Osteocyte (in vitro differentiated cells): Measurements from ENCODE around the gene DLK2. TPM values are rescaled to one million over a fixed set of nuclear protein-coding genes. Genes with fewer than 3 reads are reported as not detected.

ENCODE experiments used
- DNase-seq: peaks from one replicate; pipeline ENCODE4 v3.0.0; 2021; ENCODE audit warnings: mixed read lengths; ENCODE audit not compliant: unreplicated experiment; ENCODE audit errors: extremely low spot score
- H3K27ac Mint-ChIP-seq: one replicate; pipeline ENCODE4 v1.8.0; 2021; ENCODE audit warnings: mild to moderate bottlenecking, mixed read lengths; ENCODE audit not compliant: unreplicated experiment
- H3K27me3 Mint-ChIP-seq: one replicate; pipeline ENCODE4 v1.8.0; 2021; ENCODE audit warnings: mixed read lengths; ENCODE audit not compliant: unreplicated experiment
- H3K36me3 Mint-ChIP-seq: one replicate; pipeline ENCODE4 v1.8.0; 2021; ENCODE audit warnings: mixed read lengths; ENCODE audit not compliant: unreplicated experiment
- H3K4me1 Mint-ChIP-seq: one replicate; pipeline ENCODE4 v1.8.0; 2021; ENCODE audit warnings: mixed read lengths; ENCODE audit not compliant: unreplicated experiment
- H3K4me3 Mint-ChIP-seq: one replicate; pipeline ENCODE4 v1.8.0; 2021; ENCODE audit warnings: mild to moderate bottlenecking, moderate library complexity, mixed read lengths; ENCODE audit not compliant: unreplicated experiment
- H3K9me3 Mint-ChIP-seq: one replicate; pipeline ENCODE4 v1.8.0; 2021; ENCODE audit warnings: mixed read lengths; ENCODE audit not compliant: unreplicated experiment
- CTCF ChIP-seq: fragments of 200-600 bp; sonication (generic); IDR thresholded peaks from 2 replicates; pipeline ENCODE4 v1.5.0; 2021; ENCODE audit warnings: antibody characterized with exemption, mild to moderate bottlenecking, moderate library complexity
- total RNA-seq: library from RNA; stranded (reverse); gene quantifications from 2 replicates; pipeline ENCODE4 v1.2.1, GENCODE V29; 2021

The DLK2 gene
- total RNA-seq, 1 donor from 2014 or later: 0.43 TPM

- Mint-ChIP-seq H3K27ac (no peak overlapping the region), H3K4me3 (no peak overlapping the region), H3K27me3 (no peaks in the 10 kb centered on the region), H3K4me1 (peaks cover 63% of the 10 kb centered on the region), H3K36me3 (peaks cover 9% of the 10 kb centered on the region), H3K9me3 (no peaks in the 10 kb centered on the region)
- TF ChIP-seq CTCF: no peak
- no peak for DNase-seq
Measured at GRCh38 chr6:43494321-43494720, 39.0 kb upstream of the DLK2 start.

GRCh38 chr6:43493833-43494232 is 38.5 kb upstream of the DLK2 start:
- no peak for DNase-seq
- H3K27me3 Mint-ChIP-seq: no peaks in the 10 kb centered on the region
- peaks cover 67% of the 10 kb centered on the region for H3K4me1 Mint-ChIP-seq
- H3K4me3 Mint-ChIP-seq: no peak overlapping the region
- H3K9me3 Mint-ChIP-seq: no peaks in the 10 kb centered on the region
- no peak for TF ChIP-seq CTCF
- no peak overlapping the region for H3K27ac Mint-ChIP-seq
- H3K36me3 Mint-ChIP-seq: peaks cover 5% of the 10 kb centered on the region

- H3K36me3 Mint-ChIP-seq: peaks cover 1% of the 10 kb centered on the region
- no peaks in the 10 kb centered on the region for H3K9me3 Mint-ChIP-seq
- no peaks in the 10 kb centered on the region for H3K27me3 Mint-ChIP-seq
- no peak for DNase-seq
- H3K27ac Mint-ChIP-seq: no peak overlapping the region
- TF ChIP-seq CTCF: no peak
- no peak overlapping the region for H3K4me3 Mint-ChIP-seq
- peaks cover 74% of the 10 kb centered on the region for H3K4me1 Mint-ChIP-seq
Measured at GRCh38 chr6:43493230-43493629, 37.9 kb upstream of the DLK2 start.

GRCh38 chr6:43492673-43493072 is 37.3 kb upstream of the DLK2 start:
- Mint-ChIP-seq H3K4me1 (peaks cover 74% of the 10 kb centered on the region), H3K4me3 (no peak overlapping the region), H3K27ac (peak overlapping the region; percentile 84)

More at GRCh38 chr6:43492673-43493072, 37.3 kb upstream of the DLK2 start:
- DNase-seq: no peak
- no peak for TF ChIP-seq CTCF
- no peaks in the 10 kb centered on the region for H3K9me3 Mint-ChIP-seq
- no peaks in the 10 kb centered on the region for H3K27me3 Mint-ChIP-seq
- H3K36me3 Mint-ChIP-seq: peaks cover 2% of the 10 kb centered on the region
